ENCODE results near the gene ANKS6. TPM values are rescaled to one million over a fixed set of nuclear protein-coding genes. Genes with fewer than 3 reads are reported as not detected.

The ANKS6 gene
- total RNA-seq, 1 donor from 2014 or later, result 16.0 TPM

DNA sequence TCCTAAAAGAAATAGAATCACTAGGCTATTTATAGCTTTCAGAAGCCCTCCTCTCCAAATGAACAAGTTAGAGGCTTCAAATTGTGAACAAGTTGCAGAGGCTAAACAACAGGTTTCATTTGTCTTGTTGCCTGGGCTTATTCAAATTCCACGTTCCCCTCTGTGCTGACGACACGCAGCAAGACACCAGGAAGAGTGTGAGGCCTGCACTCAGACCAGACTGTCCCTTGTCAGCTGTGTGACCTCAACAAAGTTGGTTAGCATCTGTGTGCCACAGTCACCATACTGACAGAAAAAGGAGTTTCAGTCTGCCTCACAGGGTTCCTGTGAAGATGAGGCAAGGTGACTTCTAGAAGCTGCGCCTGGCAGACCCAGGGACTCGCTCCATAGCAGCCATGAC lies 65.5 kb downstream of the ANKS6 start:
- TF ChIP-seq, protein P1, sequence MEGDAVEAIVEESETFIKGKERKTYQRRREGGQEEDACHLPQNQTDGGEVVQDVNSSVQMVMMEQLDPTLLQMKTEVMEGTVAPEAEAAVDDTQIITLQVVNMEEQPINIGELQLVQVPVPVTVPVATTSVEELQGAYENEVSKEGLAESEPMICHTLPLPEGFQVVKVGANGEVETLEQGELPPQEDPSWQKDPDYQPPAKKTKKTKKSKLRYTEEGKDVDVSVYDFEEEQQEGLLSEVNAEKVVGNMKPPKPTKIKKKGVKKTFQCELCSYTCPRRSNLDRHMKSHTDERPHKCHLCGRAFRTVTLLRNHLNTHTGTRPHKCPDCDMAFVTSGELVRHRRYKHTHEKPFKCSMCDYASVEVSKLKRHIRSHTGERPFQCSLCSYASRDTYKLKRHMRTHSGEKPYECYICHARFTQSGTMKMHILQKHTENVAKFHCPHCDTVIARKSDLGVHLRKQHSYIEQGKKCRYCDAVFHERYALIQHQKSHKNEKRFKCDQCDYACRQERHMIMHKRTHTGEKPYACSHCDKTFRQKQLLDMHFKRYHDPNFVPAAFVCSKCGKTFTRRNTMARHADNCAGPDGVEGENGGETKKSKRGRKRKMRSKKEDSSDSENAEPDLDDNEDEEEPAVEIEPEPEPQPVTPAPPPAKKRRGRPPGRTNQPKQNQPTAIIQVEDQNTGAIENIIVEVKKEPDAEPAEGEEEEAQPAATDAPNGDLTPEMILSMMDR (IDR thresholded peaks at IDR 0.05), result no peak
- TF ChIP-seq EZH2 (IDR thresholded peaks at IDR 0.05) (no peak), EZH2phosphoT487 (IDR thresholded peaks at IDR 0.05) (no peak)
- Histone ChIP-seq H3K4me2 (no peak overlapping the region), H3K4me1 (no peaks in the 10 kb centered on the region), H3K27ac (no peak overlapping the region), H3K79me2 (ENCODE audit: low read depth) (no peaks in the 10 kb centered on the region), H3K9me3 (ENCODE audit: low read depth) (no peaks in the 10 kb centered on the region), H2AFZ (replicated peaks) (no peak overlapping the region), H3K9ac (no peak overlapping the region), H3K4me3 (no peak overlapping the region), H4K20me1 (ENCODE audit: low read depth) (no peaks in the 10 kb centered on the region), H3F3A (ENCODE audit: low read depth) (no peaks in the 10 kb centered on the region), H3K27me3 (peaks cover 12% of the 10 kb centered on the region), H3K36me3 (no peaks in the 10 kb centered on the region)
- peaks cover 18% of the 10 kb centered on the region for H3K4me1 Mint-ChIP-seq
- peak overlapping the region; percentile 87 for H3K27ac Mint-ChIP-seq
- no peak overlapping the region for H3K4me3 Mint-ChIP-seq
- no peaks in the 10 kb centered on the region for H3K27me3 Mint-ChIP-seq (ENCODE audit: insufficient read depth, low read depth)
- no peak for DNase-seq (ENCODE audit: low spot score)
- peaks cover 5% of the 10 kb centered on the region for H3K36me3 Mint-ChIP-seq
- H3K9me3 Mint-ChIP-seq, result no peaks in the 10 kb centered on the region

DNA sequence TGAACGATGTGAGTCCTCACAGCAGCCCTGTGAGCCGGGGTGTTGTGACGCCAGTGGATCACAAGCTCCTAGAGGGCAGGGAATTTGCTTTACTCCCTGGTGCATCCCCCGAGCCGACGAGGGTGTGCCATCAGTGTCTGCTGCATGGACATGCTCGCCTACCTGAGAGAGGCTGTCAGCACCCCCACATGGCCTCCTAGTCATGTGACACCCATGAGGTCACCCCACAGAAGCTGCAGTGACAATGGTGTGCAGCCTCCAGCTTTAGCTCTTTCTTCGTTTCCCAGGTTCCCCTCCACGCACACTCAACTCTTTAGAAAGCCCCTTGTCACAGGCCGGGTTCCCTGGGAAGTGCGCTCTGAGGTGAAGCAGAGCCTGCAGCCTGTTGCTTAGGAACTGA lies 67.9 kb downstream of the ANKS6 start:
- Histone ChIP-seq H3K27ac (no peak overlapping the region), H4K20me1 (ENCODE audit: low read depth) (no peaks in the 10 kb centered on the region), H3K79me2 (ENCODE audit: low read depth) (no peaks in the 10 kb centered on the region), H3K9ac (no peak overlapping the region), H3K27me3 (peaks cover 27% of the 10 kb centered on the region), H3K36me3 (no peaks in the 10 kb centered on the region), H3F3A (ENCODE audit: low read depth) (no peaks in the 10 kb centered on the region), H3K9me3 (ENCODE audit: low read depth) (no peaks in the 10 kb centered on the region), H3K4me2 (no peak overlapping the region), H3K4me3 (no peak overlapping the region), H3K4me1 (no peaks in the 10 kb centered on the region), H2AFZ (replicated peaks) (no peak overlapping the region)
- Mint-ChIP-seq H3K36me3 (peaks cover 5% of the 10 kb centered on the region), H3K4me3 (no peak overlapping the region), H3K27me3 (ENCODE audit: insufficient read depth, low read depth) (no peaks in the 10 kb centered on the region), H3K9me3 (no peaks in the 10 kb centered on the region), H3K27ac (no peak overlapping the region), H3K4me1 (peaks cover 18% of the 10 kb centered on the region)
- TF ChIP-seq EZH2phosphoT487 (IDR thresholded peaks at IDR 0.05) (no peak), EZH2 (IDR thresholded peaks at IDR 0.05) (no peak)
- TF ChIP-seq, protein P1 (IDR thresholded peaks at IDR 0.05), result no peak
- DNase-seq (ENCODE audit: low spot score), result no peak

DNA sequence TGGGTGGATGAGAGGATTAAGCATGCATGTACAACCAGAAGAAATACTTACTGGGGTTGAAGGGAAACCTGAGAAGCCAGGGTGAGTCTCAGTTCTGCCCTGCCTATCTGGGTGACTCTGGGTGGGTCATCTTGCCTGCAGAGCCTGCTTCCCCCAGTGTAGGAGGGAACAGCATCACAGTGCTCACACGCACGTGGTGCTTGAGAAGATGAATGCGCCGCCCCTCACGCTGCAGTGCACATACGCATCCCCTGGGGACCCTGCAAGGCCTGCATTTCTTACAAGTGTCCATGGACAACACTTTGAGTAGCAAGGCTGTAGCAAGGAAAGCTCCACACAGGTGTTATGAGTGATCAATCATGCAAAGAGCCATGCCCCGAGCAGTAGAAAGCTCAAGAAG lies 68.9 kb downstream of the ANKS6 start:
- Histone ChIP-seq H3K4me3 (no peak overlapping the region), H3F3A (ENCODE audit: low read depth) (no peaks in the 10 kb centered on the region), H2AFZ (replicated peaks) (no peak overlapping the region), H3K27ac (no peak overlapping the region), H3K9me3 (ENCODE audit: low read depth) (no peaks in the 10 kb centered on the region), H3K9ac (no peak overlapping the region), H3K4me2 (no peak overlapping the region), H3K4me1 (no peaks in the 10 kb centered on the region), H3K79me2 (ENCODE audit: low read depth) (no peaks in the 10 kb centered on the region), H4K20me1 (ENCODE audit: low read depth) (no peaks in the 10 kb centered on the region), H3K27me3 (peaks cover 27% of the 10 kb centered on the region), H3K36me3 (no peaks in the 10 kb centered on the region)
- Mint-ChIP-seq H3K4me1 (peaks cover 18% of the 10 kb centered on the region), H3K27ac (no peak overlapping the region), H3K4me3 (no peak overlapping the region), H3K27me3 (ENCODE audit: insufficient read depth, low read depth) (no peaks in the 10 kb centered on the region), H3K9me3 (no peaks in the 10 kb centered on the region), H3K36me3 (peaks cover 3% of the 10 kb centered on the region)
- TF ChIP-seq EZH2 (IDR thresholded peaks at IDR 0.05) (no peak), EZH2phosphoT487 (IDR thresholded peaks at IDR 0.05) (no peak)
- TF ChIP-seq, protein P1 (IDR thresholded peaks at IDR 0.05), result no peak
- no peak for DNase-seq (ENCODE audit: low spot score)
